Right ventricle myocardium inferior (tissue), 1 donor: ENCODE data around the gene CIB4. TPM values are rescaled to one million over a fixed set of nuclear protein-coding genes. Genes with fewer than 3 reads are reported as not detected.

Experiments used
- ATAC-seq: fragments of 200-7000 bp; cut with Tn5 transposase; one replicate; pipeline ENCODE4 v1.9.1; 2020; ENCODE audit warnings: mild to moderate bottlenecking, moderate library complexity
- DNase-seq: peaks from one replicate; pipeline ENCODE4 v3.0.0; 2021; ENCODE audit errors: missing footprints
- intact Hi-C: fragments of 100-400 bp; cut with DNase I; formaldehyde crosslinking; loops from one replicate; pipeline ENCODE4 v1.11.0; 2022
- total RNA-seq: library from RNA; stranded (reverse); fragmentation: NEBNext Ultra II Directional; extraction: Animal tissue kit (Norgen Biotek cat#: 25700); gene quantifications from one replicate; pipeline ENCODE4 v1.2.1, GENCODE V29; 2021
- donor health status: DM: no; HTN: yes; CAD: no; lungs with severe emphysema.

The CIB4 gene
- total RNA-seq, 1 donor from 2014 or later = not detected

DNA sequence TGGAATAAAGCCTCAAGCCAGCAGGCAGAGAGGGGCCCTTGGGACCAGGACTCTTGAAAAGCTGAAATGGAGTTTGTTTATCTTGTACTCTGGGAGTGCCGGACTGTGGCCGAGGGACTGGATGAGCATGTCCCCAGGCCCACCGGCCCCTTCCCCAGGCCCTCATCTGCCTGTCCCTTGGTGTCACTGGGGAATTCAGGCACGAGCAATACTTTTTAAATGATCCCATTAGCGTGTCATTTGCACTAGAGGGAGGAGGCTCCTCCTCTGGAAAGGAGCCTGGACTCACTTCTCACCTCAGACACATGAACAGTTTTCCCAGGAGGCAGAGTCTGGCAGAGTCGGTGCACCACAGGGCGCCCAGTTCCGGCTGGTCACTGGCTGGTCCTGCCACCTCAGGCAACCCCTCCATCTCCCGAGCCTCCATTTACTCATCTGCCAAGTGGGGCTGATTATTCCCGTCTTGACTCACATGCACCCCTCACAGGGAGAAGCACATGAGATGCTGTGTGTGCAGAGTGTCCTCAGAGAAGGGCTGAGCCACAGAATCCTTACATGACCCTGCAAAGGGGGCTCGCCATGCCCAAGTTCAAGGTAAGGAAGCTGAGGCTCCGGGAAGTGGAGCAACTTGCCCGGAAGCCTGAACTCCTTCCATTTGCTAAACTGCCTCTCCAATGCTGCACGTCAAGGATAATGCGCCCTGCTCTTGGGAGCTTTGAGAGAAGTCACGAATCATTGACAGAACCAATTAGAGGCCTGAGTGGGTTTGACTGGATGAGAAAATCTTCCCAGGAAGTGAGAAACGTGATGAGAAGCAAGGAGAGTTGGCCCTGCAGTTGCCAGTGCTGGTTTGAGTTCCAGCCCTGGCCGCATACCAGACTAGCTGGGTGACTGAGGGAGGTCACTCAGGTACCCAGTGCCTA lies 26.7 kb downstream of the CIB4 start:
- peak; percentile 56 for DNase-seq
- intact Hi-C loops = no loop called here
- ATAC-seq = peak; percentile 39

DNA sequence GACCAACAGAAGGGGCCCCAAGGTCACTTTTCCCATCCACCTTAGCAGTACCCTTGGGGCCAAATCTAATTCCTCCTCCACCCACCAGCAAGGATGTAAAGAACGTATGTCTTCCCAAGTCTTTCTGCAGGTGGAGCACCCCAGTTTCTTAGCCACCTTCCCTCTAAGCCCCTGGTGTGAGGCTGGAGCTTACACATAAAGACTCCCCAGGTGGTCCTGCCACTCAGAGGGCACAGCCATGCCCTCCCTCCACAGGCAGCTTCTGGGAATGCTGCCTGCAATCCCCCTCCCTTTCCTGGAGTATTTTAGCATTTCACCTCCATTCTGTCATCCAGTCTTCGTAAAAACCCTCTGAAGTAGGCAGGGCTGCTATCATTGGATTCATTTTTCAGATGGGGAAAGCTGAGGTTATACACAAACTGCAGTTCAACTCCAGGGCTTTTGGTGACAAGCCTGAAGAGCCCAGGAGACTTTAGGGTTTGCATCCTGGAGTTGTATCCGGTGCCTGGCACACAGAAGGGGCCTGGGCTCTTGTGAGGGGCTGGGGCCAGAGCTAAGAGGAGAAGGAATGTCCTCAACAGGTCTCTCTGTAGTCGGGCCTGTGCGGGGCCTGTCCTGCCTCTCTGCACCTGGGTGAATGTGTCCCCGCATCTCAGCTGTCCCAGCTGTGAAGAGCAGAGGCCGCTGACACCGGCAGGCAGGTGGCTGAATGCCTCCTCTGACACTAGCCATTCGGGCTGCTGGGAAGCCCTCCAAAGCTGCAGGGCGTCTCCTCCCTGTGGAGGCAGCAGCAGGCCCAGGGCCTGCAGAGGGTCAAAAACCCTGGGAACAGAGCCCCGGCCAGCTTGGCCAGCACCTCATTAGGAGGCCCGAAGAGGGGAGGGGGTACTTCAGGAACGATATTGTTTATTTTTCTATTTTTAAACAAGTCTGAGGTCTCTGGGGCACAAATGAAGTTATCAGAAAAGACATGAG lies 27.6 kb downstream of the CIB4 start:
- peak; percentile 50 for DNase-seq
- intact Hi-C loops = no loop called here
- ATAC-seq = peak; percentile 39

GRCh38 chr2:26612522-26613240 lies 28.5 kb downstream of the CIB4 start:
- DNase-seq (peak; percentile 72), ATAC-seq (peak; percentile 62)
- intact Hi-C loops = no loop called here

- DNase-seq (no peak), ATAC-seq (no peak)
- intact Hi-C loops = no loop called here
Observed at GRCh38 chr2:26612034-26612433, 29.1 kb downstream of the CIB4 start.

DNA sequence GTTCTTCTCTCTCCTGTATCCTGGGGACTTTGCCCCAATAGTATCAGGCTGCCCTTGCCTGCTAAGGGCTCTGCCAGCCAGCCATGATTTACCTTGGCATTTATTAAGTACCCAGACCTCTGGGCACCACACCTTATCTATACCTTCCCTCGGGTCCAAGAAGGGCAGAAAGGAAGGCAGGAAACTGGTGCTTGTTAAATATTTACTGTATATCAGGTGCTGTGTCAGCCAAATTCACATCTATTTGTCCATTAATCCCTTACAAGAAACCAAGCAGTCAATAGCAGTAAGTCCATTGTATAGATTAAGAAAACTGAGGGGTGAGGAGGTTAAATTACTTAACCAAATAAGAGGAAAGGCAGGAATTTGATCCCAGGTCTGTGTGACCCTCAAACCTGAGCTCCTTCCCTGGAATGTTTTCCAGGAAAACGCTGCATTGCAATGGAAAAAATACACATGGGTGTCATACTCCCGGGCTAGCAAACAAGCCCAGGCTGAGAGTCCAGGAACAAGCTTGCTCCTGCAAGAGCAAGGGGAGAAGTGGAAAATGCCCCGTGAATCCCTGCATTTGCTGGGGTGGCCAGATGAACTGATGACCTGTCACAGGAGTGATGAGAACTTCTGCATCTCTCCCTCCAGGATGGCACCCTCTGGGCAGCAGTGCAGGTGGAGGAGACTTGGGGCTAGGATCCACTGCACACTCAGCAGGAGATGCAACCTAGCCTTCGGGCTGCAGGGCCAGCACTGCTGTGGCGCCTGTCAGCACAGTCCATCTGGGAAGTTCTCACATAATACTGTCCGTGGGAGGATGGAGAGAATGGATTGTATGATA lies 30.4 kb downstream of the CIB4 start:
- no peak for DNase-seq
- intact Hi-C loops = no loop called here
- no peak for ATAC-seq

- ATAC-seq = no peak
- intact Hi-C loops = no loop called here
- DNase-seq = no peak
Observed at GRCh38 chr2:26609839-26610277, 31.3 kb downstream of the CIB4 start.

- intact Hi-C loops = no loop called here
- ATAC-seq = no peak
Observed at GRCh38 chr2:26609205-26609631, 31.9 kb downstream of the CIB4 start.

GRCh38 chr2:26608557-26608956 lies 32.6 kb downstream of the CIB4 start:
- intact Hi-C loops = no loop called here
- no peak for ATAC-seq
- no peak for DNase-seq

More at GRCh38 chr2:26609205-26609631, 31.9 kb downstream of the CIB4 start:
- no peak for DNase-seq

DNA sequence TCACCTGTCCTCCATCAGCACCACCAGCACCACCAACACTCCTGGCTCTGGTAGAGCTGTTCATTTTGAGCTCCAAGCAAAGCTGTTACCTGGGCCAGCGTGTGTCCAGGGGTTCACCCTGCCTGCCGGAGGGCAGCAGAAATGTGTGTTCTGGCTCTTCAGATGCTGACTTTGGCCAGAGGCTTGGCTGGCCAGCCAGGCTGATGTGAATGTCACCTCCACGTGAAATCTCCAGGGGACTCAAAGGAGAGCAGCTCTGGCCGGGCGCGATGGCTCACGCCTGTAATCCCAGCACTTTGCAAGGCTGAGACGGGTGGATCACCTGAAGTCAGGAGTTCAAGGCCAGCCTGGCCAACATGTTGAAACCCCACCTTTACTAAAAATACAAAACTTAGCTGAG lies 33.5 kb downstream of the CIB4 start:
- DNase-seq = no peak
- no peak for ATAC-seq
- intact Hi-C loops = no loop called here

DNA sequence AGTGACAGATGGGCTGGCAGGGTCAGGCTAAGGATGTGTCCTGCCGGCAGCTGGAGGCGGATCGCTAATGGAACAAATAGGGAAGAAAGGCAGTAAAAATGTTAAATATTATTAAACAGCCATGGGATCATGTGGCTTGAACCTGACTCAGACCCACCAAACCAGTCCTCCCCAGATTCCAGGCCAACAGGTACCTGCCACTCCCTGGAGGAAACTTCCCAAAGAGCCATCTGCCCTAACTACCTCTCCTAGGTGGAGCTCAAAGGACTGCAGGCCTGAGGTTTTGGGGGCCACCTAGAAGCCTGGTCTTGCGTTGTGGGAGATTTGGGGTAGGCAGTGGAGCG lies 34.3 kb downstream of the CIB4 start:
- ATAC-seq (no peak), DNase-seq (no peak)
- intact Hi-C loops = no loop called here

DNA sequence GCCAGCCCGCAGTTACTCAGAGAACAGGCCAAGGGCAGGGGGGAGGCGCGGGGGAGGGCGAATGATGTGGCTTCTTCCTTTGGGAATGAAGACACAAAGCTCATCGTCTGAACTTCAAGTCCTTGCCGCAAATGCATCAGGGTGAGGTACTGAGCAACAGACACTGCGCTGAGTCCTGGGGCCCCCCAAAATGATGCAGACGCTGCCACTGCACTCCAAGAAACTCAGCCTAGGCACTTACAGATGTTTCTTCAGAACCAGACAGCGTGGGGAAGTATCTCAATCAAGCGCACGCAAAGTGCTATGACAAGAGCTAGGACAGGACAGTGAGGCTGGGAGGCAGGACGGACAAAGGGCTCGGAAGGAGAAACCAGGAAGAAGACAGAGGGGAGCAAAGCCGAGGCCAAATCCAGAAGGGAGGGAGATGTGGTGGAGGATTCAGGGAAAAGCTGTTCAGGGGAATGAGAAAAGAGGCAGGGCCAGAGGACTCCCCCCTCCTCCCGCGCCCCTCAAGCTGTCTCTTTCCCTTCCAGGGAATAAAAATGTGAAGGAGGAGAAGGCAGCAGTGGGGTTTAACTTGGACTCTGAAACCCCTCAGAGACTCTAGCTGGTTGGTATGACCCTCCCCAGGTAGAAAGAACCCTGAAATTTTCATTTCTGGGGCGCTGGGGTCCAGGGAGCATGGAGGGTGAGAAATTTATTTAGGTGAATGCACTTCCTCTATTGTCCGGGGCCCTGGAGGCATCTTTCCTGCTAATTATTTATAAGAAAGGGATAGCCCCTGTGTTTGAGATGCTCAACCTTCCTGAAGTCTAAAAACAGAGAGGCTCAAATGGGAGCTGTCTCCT lies 34.9 kb downstream of the CIB4 start:
- intact Hi-C loops = loop anchor here (1.0 kb wide), 1 partner anchor 139 kb away; no protein-coding TSS in a partner anchor
- ATAC-seq = no peak
- no peak for DNase-seq

GRCh38 chr2:26605195-26605998 lies 35.8 kb downstream of the CIB4 start:
- DNase-seq = no peak

GRCh38 chr2:26602575-26602974 lies 38.6 kb downstream of the CIB4 start:
- intact Hi-C loops = no loop called here
- DNase-seq (no peak), ATAC-seq (no peak)

More at GRCh38 chr2:26605195-26605998, 35.8 kb downstream of the CIB4 start:
- peak; percentile 34 for ATAC-seq
- intact Hi-C loops = loop anchor here (1.0 kb wide), 1 partner anchor 140 kb away; no protein-coding TSS in a partner anchor

GRCh38 chr2:26599387-26599786 lies 41.8 kb downstream of the CIB4 start:
- intact Hi-C loops = no loop called here
- ATAC-seq (no peak), DNase-seq (no peak)

- DNase-seq (no peak), ATAC-seq (no peak)
- intact Hi-C loops = no loop called here
Observed at GRCh38 chr2:26598996-26599373, 42.2 kb downstream of the CIB4 start.

DNA sequence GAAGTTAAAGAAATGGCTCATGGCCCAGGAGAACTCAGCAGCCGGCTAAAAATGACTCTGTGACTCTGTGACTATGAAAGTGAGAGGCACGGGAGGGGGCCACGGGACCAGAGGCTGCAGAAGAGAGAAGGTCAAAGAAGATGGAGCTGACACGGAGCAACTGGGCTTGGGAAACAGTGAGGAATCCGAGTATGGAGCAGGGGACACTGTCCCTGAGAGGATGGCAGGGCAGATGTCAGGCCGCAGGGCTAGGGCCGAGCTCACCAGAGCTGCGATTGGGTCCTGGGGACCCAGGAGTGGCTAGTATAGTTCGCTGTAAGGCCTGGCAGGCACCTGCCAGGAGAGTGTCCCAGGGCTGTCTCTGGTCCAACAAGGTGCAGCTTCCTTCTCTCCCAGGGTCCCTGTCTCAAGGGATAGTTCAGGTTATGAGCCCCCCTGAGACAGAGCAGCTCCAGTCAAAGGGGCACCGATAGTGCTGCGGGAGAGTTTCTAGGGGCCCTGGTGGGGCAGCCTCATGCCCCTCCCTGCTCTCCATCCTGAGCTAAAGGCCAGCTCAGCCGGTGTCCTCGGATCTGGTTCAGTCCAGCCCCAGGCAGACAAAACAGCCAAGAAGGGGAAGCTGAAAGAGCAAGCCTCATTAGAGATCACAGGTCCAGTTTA lies 42.7 kb downstream of the CIB4 start:
- ATAC-seq = peak; percentile 26
- intact Hi-C loops = no loop called here
- DNase-seq = no peak
